CD4-positive, alpha-beta T cell (primary cell): Measurements from ENCODE around the gene DSCAML1. TPM values are rescaled to one million over a fixed set of nuclear protein-coding genes. Genes with fewer than 3 reads are reported as not detected.

Experiments
- ATAC-seq: fragments of 200-7000 bp; cut with Tn5 transposase; one replicate; pipeline ENCODE4 v1.10.0; 2022; ENCODE audit warnings: mild to moderate bottlenecking; ENCODE audit not compliant: poor library complexity
- CTCF ChIA-PET: fragments of 350-600 bp; sonication (Branson Sonifier 250); formaldehyde crosslinking; loops from one replicate; lab custom pipeline; 2021; ENCODE audit warnings: antibody characterized with exemption, inconsistent platforms; lab: Charles Lee
- POLR2A ChIA-PET: fragments of 350-600 bp; sonication (Branson Sonifier 250); formaldehyde crosslinking; loops from one replicate; lab custom pipeline; 2021; ENCODE audit warnings: antibody characterized with exemption, inconsistent platforms; lab: Charles Lee
- DNase-seq, 14 experiments: peaks; one replicate each; pipeline ENCODE4 v3.0.0-alpha.2; 2013 to 2020; ENCODE audit warnings: mixed read lengths in 2 of 14
- H3K27ac ChIP-seq, 2 donors: one replicate each; pipeline versions ENCODE4 v1.5.1 to v1.7.0; 2013; ENCODE audit warnings: low read length in 2 of 2, low read depth in 1 of 2, mild to moderate bottlenecking in 1 of 2
- H3K27me3 ChIP-seq, 2 experiments: 1 replicate in 1 of 2; 2 replicates in 1 of 2; pipeline versions ENCODE4 v1.6.1 to v1.7.0; 2013; ENCODE audit warnings: low read length in 2 of 2, control low read depth in 1 of 2, mild to moderate bottlenecking in 1 of 2, moderate library complexity in 1 of 2; ENCODE audit not compliant: insufficient read depth in 2 of 2, control insufficient read depth in 1 of 2
- H3K36me3 ChIP-seq: one replicate; pipeline ENCODE4 v1.6.1; 2013; ENCODE audit warnings: low read length, control low read depth; ENCODE audit not compliant: insufficient read depth
- H3K4me1 ChIP-seq: one replicate; pipeline ENCODE4 v1.6.1; 2013; ENCODE audit warnings: low read length, control low read depth; ENCODE audit not compliant: insufficient read depth
- H3K4me3 ChIP-seq: one replicate; pipeline ENCODE4 v1.5.1; 2013; ENCODE audit warnings: mild to moderate bottlenecking, low read length, moderate library complexity
- H3K9me3 ChIP-seq, 2 experiments: 1 replicate in 1 of 2; 2 replicates in 1 of 2; pipeline versions ENCODE4 v1.6.1 to v1.7.0; 2013; ENCODE audit warnings: low read length in 2 of 2, mild to moderate bottlenecking in 2 of 2, control low read depth in 1 of 2, moderate library complexity in 1 of 2; ENCODE audit not compliant: control insufficient read depth in 1 of 2, insufficient read depth in 1 of 2
- H3K27ac Mint-ChIP-seq: one replicate; pipeline ENCODE4 v1.8.0; 2020; ENCODE audit warnings: mixed read lengths
- H3K27me3 Mint-ChIP-seq: one replicate; pipeline ENCODE4 v1.8.0; 2021; ENCODE audit warnings: mixed read lengths
- H3K36me3 Mint-ChIP-seq: one replicate; pipeline ENCODE4 v1.8.0; 2021; ENCODE audit warnings: low read depth, mixed read lengths
- H3K4me1 Mint-ChIP-seq: one replicate; pipeline ENCODE4 v1.8.0; 2021; ENCODE audit warnings: low read depth, mixed read lengths
- H3K4me3 Mint-ChIP-seq: one replicate; pipeline ENCODE4 v1.8.0; 2020; ENCODE audit warnings: mild to moderate bottlenecking, mixed read lengths
- H3K9me3 Mint-ChIP-seq: one replicate; pipeline ENCODE4 v1.8.0; 2020; ENCODE audit warnings: mixed read lengths
- CTCF ChIP-seq: fragments of 200-600 bp; IDR thresholded peaks from one replicate; pipeline ENCODE4 v1.8.0; 2022; ENCODE audit warnings: antibody characterized with exemption, mild to moderate bottlenecking
- intact Hi-C, 2 experiments: fragments of 100-400 bp; cut with DNase I in 1 of 2; cut with micrococcal nuclease in 1 of 2; formaldehyde crosslinking; loops; one replicate each; pipeline versions ENCODE4 v1.15.1 to v1.9.0; 2023 to 2025; cut with DNase I, micrococcal nuclease
- total RNA-seq, 174 experiments: library from RNA in 2 of 174; stranded (reverse) in 2 of 174; gene quantifications; one replicate each; pipeline ENCODE4 v1.2.3 and lab custom pipeline; 2021 to 2026

The DSCAML1 gene
- total RNA-seq, 2 experiments from 2014 or later, result 0.22 to 0.61 TPM

- H3K9me3 Mint-ChIP-seq, result no peaks in the 10 kb centered on the region
- H3K4me3 Mint-ChIP-seq, result no peak overlapping the region
- no peak for DNase-seq
- H3K27ac Mint-ChIP-seq, result no peak overlapping the region
- H3K4me1 Mint-ChIP-seq, result peaks cover 7% of the 10 kb centered on the region
- Histone ChIP-seq H3K27ac (no peak overlapping the region), H3K4me3 (no peak overlapping the region), H3K9me3 (no peaks in the 10 kb centered on the region), H3K36me3 (no peaks in the 10 kb centered on the region), H3K4me1 (no peaks in the 10 kb centered on the region), H3K27me3 (peaks cover 0 to 2% of the 10 kb centered on the region in 2 experiments)
- H3K36me3 Mint-ChIP-seq, result no peaks in the 10 kb centered on the region
- no peak for TF ChIP-seq CTCF
- intact Hi-C loops, result no loop called here
- H3K27me3 Mint-ChIP-seq, result peaks cover 13% of the 10 kb centered on the region
- CTCF ChIA-PET, result no interaction called here
- POLR2A ChIA-PET, result no interaction called here
- ATAC-seq, result no peak
Observed at GRCh38 chr11:117605331-117605730, 191.7 kb downstream of the DSCAML1 start.

GRCh38 chr11:117604336-117604995, 192.6 kb downstream of the DSCAML1 start:
- no peaks in the 10 kb centered on the region for H3K36me3 Mint-ChIP-seq
- TF ChIP-seq CTCF, result no peak
- Histone ChIP-seq H3K4me3 (no peak overlapping the region), H3K27ac (no peak overlapping the region), H3K4me1 (no peaks in the 10 kb centered on the region), H3K27me3 (peaks cover 3 to 7% of the 10 kb centered on the region in 2 experiments), H3K36me3 (no peaks in the 10 kb centered on the region), H3K9me3 (no peaks in the 10 kb centered on the region)
- intact Hi-C loops, result no loop called here
- no peak for DNase-seq
- POLR2A ChIA-PET, result no interaction called here
- H3K4me1 Mint-ChIP-seq, result peaks cover 7% of the 10 kb centered on the region
- H3K4me3 Mint-ChIP-seq, result no peak overlapping the region
- ATAC-seq, result no peak
- H3K27me3 Mint-ChIP-seq, result peaks cover 18% of the 10 kb centered on the region
- H3K9me3 Mint-ChIP-seq, result no peaks in the 10 kb centered on the region
- H3K27ac Mint-ChIP-seq, result no peak overlapping the region
- CTCF ChIA-PET, result no interaction called here

GRCh38 chr11:117603932-117604331, 193.1 kb downstream of the DSCAML1 start:
- Mint-ChIP-seq H3K27me3 (peaks cover 20% of the 10 kb centered on the region), H3K36me3 (no peaks in the 10 kb centered on the region), H3K9me3 (no peaks in the 10 kb centered on the region), H3K4me3 (no peak overlapping the region), H3K4me1 (peaks cover 7% of the 10 kb centered on the region), H3K27ac (no peak overlapping the region)
- no peak overlapping the region for H3K4me3 ChIP-seq
- DNase-seq, result no peak
- no peaks in the 10 kb centered on the region for H3K4me1 ChIP-seq
- no peak overlapping the region for H3K27ac ChIP-seq
- TF ChIP-seq CTCF, result no peak
- no peaks in the 10 kb centered on the region for H3K9me3 ChIP-seq
- intact Hi-C loops, result no loop called here
- H3K36me3 ChIP-seq, result no peaks in the 10 kb centered on the region
- ATAC-seq, result no peak
- peaks cover 3 to 9% of the 10 kb centered on the region in 2 experiments for H3K27me3 ChIP-seq
- CTCF ChIA-PET, result no interaction called here
- POLR2A ChIA-PET, result no interaction called here
